ENCODE measurements around the gene ACTL9.
"Not testable (repeated sequence)": the region's sequence is repeated elsewhere in the genome, so short reads cannot be mapped to it uniquely, and the experiment has no call there.

ACTL9 gene

DNA sequence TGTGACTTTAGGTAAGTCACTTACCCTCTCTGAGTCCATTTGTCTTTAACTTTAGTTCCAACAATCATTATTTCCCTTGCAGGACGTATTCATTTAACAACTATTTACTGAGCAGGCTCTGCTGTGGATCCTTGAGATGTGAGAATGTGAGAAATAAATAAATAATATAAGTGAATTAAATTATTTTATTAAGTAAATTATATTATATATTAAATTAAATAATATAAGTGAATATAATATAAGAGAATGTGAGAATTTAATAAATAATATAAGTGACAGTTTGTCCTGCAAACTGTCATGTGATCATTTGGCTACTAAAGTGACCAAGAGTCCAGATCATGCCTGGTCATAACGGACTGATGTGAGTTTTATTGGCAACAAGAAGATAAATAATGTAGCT is 23.4 kb upstream of the ACTL9 start:
- no peak for DNase-seq
- H3K27me3 Mint-ChIP-seq (ENCODE audit: low read depth, poor library complexity): peaks cover 3% of the 10 kb centered on the region
- no peak overlapping the region for H3K4me3 Mint-ChIP-seq
- H3K27ac Mint-ChIP-seq: no peak overlapping the region
- TF ChIP-seq, protein P1, sequence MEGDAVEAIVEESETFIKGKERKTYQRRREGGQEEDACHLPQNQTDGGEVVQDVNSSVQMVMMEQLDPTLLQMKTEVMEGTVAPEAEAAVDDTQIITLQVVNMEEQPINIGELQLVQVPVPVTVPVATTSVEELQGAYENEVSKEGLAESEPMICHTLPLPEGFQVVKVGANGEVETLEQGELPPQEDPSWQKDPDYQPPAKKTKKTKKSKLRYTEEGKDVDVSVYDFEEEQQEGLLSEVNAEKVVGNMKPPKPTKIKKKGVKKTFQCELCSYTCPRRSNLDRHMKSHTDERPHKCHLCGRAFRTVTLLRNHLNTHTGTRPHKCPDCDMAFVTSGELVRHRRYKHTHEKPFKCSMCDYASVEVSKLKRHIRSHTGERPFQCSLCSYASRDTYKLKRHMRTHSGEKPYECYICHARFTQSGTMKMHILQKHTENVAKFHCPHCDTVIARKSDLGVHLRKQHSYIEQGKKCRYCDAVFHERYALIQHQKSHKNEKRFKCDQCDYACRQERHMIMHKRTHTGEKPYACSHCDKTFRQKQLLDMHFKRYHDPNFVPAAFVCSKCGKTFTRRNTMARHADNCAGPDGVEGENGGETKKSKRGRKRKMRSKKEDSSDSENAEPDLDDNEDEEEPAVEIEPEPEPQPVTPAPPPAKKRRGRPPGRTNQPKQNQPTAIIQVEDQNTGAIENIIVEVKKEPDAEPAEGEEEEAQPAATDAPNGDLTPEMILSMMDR (IDR thresholded peaks at IDR 0.05): no peak
- no peaks in the 10 kb centered on the region for H3K4me1 Mint-ChIP-seq
- peaks cover 4% of the 10 kb centered on the region for H3K36me3 Mint-ChIP-seq (ENCODE audit: low read depth)
- peaks cover 75% of the 10 kb centered on the region for H3K9me3 Mint-ChIP-seq

DNA sequence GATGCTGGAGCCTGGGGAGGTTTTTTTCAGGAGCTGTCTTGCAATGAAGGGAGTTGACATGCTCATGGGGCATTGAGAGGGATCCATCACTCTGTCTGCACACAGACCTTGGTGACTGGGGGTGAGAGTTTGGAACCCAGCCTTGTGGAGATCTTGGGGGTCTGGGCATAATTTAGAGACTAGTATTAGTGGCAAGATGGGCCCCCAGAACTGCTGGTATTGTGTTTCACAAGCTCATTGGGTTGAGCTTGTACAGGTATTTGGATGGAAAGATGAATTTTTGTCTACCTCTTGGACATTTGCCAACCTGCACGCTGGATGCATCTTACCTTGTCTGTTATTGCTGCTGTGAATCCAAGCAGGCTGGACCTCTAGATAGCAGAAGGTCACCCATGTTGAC is 22.7 kb upstream of the ACTL9 start, which contains the start of gene OR2Z1:
Gene OR2Z1, plus strand, starts transcription at position 301 of the 400 bp plus-strand sequence. CDS start 9,395 bp downstream, outside the sequence.
- Mint-ChIP-seq H3K27ac (no peak within 1 kb of the TSS), H3K4me1 (no peaks in the 10 kb centered on the region), H3K36me3 (ENCODE audit: low read depth) (peaks cover 4% of the 10 kb centered on the region), H3K4me3 (no peak within 1 kb of the TSS), H3K9me3 (peaks cover 68% of the 10 kb centered on the region), H3K27me3 (ENCODE audit: low read depth, poor library complexity) (peaks cover 3% of the 10 kb centered on the region)
- TF ChIP-seq, protein P1 (IDR thresholded peaks at IDR 0.05): no peak
- no peak for DNase-seq

- H3K27me3 Mint-ChIP-seq (ENCODE audit: low read depth, poor library complexity); H3K27ac Mint-ChIP-seq; H3K4me1 Mint-ChIP-seq; H3K4me3 Mint-ChIP-seq; DNase-seq; H3K36me3 Mint-ChIP-seq (ENCODE audit: low read depth): not testable (repeated sequence)
- peaks cover 41% of the 10 kb centered on the region for H3K9me3 Mint-ChIP-seq
These were observed 11.7 kb upstream of the ACTL9 start for GRCh38 chr19:8710337-8710736.

- TF ChIP-seq, protein P1 (IDR thresholded peaks at IDR 0.05): no peak
- Mint-ChIP-seq H3K4me1 (no peaks in the 10 kb centered on the region), H3K36me3 (ENCODE audit: low read depth) (no peaks in the 10 kb centered on the region), H3K9me3 (peaks cover 5% of the 10 kb centered on the region), H3K4me3 (no peak overlapping the region), H3K27ac (no peak overlapping the region), H3K27me3 (ENCODE audit: low read depth, poor library complexity) (peaks cover 4% of the 10 kb centered on the region)
- no peak for DNase-seq
These were observed 7.1 kb upstream of the ACTL9 start for GRCh38 chr19:8705742-8706141.

DNA sequence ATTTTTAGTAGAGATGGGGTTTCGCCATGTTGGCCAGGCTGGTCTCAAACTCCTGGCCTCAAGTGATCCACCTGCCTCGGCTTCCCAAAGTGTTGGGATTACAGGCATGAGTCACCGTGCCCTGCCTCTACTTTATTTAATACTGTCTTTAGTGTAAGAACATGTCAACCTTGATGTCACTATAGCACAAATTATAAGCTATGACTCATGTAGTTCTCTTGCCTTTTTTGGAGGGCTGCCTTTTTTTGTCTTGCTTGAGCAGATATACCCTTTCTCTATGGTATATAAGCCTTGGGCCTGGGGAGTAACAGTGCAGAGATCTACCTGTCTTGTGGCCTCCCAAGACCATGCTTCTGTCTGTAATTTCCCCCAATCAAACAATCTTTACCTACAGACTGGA is 6.7 kb upstream of the ACTL9 start:
- not testable (repeated sequence) for H3K4me1 Mint-ChIP-seq; DNase-seq; H3K4me3 Mint-ChIP-seq; H3K9me3 Mint-ChIP-seq; H3K27me3 Mint-ChIP-seq (ENCODE audit: low read depth, poor library complexity); H3K36me3 Mint-ChIP-seq (ENCODE audit: low read depth); H3K27ac Mint-ChIP-seq

DNA sequence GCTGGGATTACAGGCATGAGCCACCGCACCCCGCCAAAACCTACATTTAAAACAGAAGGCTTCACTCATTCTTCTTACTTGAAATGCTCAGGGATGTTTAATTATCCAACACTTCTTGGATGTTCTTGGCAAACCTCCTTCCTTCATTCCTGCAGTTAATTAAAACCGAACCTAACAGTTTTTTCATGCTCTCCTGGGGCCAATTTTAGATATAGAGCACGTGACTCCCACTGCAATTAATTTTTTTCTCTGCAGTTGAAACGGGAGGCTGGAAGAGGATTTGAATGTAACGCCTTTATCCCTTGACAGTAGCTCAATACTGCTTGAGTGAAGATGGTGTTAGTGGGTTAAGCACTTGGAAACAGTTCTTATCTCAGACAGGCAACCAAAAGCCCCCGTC is 4.6 kb upstream of the ACTL9 start:
- Mint-ChIP-seq H3K4me1 (no peaks in the 10 kb centered on the region), H3K4me3 (no peak overlapping the region), H3K36me3 (ENCODE audit: low read depth) (no peaks in the 10 kb centered on the region), H3K27me3 (ENCODE audit: low read depth, poor library complexity) (peaks cover 15% of the 10 kb centered on the region), H3K27ac (no peak overlapping the region), H3K9me3 (peaks cover 8% of the 10 kb centered on the region)
- DNase-seq: no peak
- TF ChIP-seq, protein P1 (IDR thresholded peaks at IDR 0.05): no peak

GRCh38 chr19:8702350-8702749 is 3.8 kb upstream of the ACTL9 start:
- Mint-ChIP-seq H3K4me1 (no peaks in the 10 kb centered on the region), H3K27ac (no peak overlapping the region), H3K4me3 (no peak overlapping the region), H3K9me3 (peaks cover 8% of the 10 kb centered on the region), H3K36me3 (ENCODE audit: low read depth) (no peaks in the 10 kb centered on the region), H3K27me3 (ENCODE audit: low read depth, poor library complexity) (peaks cover 15% of the 10 kb centered on the region)
- DNase-seq: no peak
- TF ChIP-seq, protein P1 (IDR thresholded peaks at IDR 0.05): no peak
